AG09319 (cell line): ENCODE data around the gene PTPRD.

ENCODE experiments used
- DNase-seq: peaks from one replicate; pipeline ENCODE4 v3.0.0-alpha.2; 2010; ENCODE audit warnings: low read depth; ENCODE audit errors: extremely low read depth
- TF ChIP-seq, protein P1 (sequence below): IDR thresholded peaks from 2 replicates; pipeline ENCODE4 v1.5.1; 2011; ENCODE audit warnings: low read depth, mild to moderate bottlenecking, inconsistent platforms, low read length, moderate library complexity

The PTPRD gene

DNA sequence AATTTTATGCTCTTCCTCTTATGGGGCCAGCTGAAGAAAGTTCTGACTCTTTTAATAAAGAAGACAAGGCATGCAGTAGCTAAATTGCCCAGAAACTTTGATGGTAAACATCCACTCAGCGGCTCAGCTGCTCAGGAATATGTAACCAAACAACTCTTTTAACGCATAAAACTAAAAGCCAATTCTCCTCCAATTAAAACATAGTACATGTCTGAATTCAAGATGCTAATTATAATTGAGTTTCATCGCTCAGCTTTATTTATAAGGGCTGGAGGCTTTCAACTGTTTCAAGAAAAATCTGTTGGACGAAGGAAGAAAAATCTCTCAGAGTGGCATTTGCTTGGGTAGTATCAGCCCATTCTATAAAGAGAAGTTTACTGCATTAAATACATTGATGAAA is 359.5 kb downstream of the PTPRD start:
- no peak for DNase-seq
- TF ChIP-seq, protein P1, sequence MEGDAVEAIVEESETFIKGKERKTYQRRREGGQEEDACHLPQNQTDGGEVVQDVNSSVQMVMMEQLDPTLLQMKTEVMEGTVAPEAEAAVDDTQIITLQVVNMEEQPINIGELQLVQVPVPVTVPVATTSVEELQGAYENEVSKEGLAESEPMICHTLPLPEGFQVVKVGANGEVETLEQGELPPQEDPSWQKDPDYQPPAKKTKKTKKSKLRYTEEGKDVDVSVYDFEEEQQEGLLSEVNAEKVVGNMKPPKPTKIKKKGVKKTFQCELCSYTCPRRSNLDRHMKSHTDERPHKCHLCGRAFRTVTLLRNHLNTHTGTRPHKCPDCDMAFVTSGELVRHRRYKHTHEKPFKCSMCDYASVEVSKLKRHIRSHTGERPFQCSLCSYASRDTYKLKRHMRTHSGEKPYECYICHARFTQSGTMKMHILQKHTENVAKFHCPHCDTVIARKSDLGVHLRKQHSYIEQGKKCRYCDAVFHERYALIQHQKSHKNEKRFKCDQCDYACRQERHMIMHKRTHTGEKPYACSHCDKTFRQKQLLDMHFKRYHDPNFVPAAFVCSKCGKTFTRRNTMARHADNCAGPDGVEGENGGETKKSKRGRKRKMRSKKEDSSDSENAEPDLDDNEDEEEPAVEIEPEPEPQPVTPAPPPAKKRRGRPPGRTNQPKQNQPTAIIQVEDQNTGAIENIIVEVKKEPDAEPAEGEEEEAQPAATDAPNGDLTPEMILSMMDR = no peak

DNA sequence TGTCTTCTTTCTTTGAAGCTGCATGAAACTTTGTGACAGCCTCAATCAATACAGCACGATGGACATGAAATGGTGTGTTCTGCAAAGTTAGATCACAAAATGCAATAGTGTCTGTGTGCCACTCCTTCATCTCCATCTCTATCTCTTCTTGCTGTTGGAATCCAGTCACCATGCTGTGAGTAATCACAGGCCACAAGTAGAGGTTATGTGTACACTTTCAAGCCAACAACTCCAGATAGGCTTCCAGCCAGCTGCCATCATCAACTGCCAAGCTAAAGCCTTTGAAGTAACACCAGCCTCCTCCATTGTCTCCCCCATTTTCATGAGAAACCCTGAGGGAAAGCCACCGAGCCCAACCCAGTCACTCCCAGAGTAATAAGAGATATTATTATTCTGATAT is 360.6 kb downstream of the PTPRD start:
- DNase-seq = no peak
- TF ChIP-seq, protein P1 = no peak

DNA sequence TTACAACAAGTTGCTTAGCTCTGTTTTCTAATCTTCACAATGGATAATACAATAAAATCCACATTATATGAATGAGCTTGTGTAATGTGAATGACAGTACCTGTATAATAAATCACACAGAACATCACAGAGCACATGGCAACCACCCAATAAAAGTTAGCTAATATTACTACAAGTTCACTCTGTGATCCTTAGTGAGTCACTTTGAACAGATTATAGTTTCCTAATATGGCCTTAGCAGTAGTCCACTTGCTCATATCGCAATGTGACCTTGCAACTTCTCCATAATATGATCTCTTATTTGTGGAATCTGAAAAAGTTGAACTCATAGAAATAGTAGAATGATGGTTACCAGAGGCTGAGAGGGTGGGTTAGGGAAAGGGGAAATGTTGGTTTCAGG is 361.3 kb downstream of the PTPRD start:
- TF ChIP-seq, protein P1 = no peak
- DNase-seq = no peak

DNA sequence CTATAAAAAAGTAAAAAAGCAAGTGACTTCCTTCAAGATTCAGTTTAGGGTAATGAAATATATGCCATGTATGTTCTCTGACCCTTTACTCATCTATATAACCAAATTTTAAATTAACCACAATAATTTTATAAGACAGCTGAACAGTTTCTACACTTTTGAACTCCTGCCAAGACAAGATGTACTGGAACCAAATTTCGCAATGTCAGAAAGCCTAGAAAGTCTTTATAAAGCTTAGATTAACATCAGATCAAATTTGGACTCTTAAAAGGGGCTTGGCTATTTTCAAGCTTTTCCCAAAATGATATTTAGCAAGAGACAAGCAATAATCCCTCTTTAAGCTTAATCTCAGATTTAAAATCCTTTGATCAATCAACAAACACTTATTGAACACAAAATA is 362.6 kb downstream of the PTPRD start:
- no peak for DNase-seq

DNA sequence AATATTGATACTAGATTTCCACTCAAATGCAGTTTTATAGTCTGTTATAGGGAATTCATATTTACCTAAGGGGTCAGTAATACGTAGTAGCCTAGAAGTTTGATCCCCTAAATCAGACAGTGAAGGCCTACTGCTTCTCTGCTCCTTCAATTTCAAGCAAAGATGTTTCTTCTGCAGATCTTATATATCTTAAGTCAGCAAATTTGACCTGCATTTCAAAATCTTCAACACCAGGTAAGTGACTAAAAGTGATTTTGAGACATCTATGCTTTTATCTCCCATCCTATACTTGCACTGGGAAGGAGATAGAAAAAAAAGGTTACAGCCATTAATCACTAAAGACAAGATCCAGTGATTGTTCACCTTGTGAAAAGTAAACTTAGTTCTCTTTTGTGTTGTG is 363.9 kb downstream of the PTPRD start:
- DNase-seq = no peak

More for the DNA sequence above, 362.6 kb downstream of the PTPRD start:
- TF ChIP-seq, protein P1 = no peak

DNA sequence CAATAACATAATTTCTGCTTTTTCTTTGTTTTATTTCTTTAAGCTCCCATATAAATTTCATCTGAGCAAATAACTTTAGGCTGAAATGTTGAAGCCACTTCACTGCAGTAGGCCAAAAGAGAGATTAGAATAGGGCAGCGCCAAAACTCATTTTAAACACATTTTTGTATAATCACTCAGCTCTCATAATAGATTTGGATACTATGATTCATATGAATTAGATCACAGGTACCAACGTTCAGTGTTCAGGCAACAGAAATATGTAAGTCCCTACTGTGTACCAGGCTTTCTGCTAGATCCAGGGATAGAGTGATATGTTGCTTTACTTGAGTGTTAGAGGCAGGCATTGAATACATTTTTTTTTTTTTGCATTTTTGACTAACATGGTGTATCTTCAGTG is 370.5 kb downstream of the PTPRD start:
- DNase-seq = no peak
- TF ChIP-seq, protein P1 = no peak

More for the DNA sequence above, 363.9 kb downstream of the PTPRD start:
- TF ChIP-seq, protein P1 = no peak

DNA sequence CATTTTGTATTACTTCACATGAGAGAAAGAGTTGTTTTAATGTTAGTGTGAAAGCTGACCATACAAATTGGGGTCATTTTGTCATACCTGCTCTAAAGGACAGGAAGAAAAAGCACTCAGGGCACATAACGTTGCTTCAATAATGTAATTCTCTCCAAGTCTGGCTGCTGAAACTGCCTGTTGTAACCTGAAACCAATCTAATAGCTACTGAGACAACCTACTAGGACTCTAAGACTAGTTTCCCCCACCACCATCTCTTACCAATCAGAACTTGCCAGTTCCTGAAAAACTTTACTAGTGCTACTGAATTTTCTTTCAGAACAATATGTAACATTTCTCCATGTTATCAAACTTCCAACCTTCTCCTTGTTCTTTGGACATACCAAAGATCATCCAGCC is 374.7 kb downstream of the PTPRD start:
- TF ChIP-seq, protein P1 = no peak
- no peak for DNase-seq

DNA sequence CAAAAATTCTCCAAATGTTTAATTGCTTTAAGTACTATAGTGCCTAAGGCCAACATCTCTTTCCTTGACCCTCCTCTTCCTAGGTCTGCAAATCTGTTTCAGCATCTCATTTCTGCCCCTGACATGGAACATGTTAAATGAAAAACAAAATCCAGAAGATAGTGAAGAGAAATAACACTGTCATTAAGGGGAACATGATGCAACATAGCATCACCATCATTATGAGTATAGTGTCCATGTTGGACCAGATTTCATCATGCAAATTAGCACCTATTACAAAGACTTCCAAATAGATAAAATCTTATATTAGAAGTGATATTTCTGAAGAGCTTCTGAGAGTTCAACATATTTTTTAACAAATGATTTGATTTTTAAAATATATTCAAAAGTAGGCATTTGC is 375.2 kb downstream of the PTPRD start:
- DNase-seq = no peak
- TF ChIP-seq, protein P1 = no peak
